ENCODE measurements around the gene PCNP.

PCNP gene

DNA sequence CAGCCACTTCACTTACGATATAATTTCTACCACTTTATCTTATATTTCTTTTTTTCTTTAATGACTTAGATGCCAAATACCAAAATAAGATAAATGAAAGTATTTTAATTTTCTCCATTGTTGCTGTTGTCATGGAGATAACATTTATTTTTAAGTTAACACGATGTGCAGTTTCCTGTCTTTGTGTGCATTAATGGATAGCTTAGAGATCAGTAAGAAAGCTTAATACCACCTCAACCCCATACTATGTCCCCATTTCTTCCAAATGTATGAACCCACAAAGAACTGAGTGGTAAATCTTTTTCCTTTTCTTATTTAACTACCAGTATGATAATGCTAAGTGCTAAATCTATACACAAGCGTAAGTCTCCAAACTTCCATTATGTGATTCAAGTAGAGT, 17.1 kb downstream of the PCNP start:
- TF ChIP-seq POLR2AphosphoS5 (IDR thresholded peaks at IDR 0.05; ENCODE audit: low read depth, low read length) (no peak), TAF1 (IDR thresholded peaks at IDR 0.05; ENCODE audit: borderline replicate concordance, insufficient read depth, low read length) (no peak), SIN3A (IDR thresholded peaks at IDR 0.05; ENCODE audit: borderline replicate concordance, insufficient read depth, low read length) (no peak), FOXP2 (optimal IDR thresholded peaks at IDR 0.05; ENCODE audit: borderline replicate concordance, extremely low read depth, extremely low read length, insufficient read depth) (no peak)
- TF ChIP-seq, protein P1, sequence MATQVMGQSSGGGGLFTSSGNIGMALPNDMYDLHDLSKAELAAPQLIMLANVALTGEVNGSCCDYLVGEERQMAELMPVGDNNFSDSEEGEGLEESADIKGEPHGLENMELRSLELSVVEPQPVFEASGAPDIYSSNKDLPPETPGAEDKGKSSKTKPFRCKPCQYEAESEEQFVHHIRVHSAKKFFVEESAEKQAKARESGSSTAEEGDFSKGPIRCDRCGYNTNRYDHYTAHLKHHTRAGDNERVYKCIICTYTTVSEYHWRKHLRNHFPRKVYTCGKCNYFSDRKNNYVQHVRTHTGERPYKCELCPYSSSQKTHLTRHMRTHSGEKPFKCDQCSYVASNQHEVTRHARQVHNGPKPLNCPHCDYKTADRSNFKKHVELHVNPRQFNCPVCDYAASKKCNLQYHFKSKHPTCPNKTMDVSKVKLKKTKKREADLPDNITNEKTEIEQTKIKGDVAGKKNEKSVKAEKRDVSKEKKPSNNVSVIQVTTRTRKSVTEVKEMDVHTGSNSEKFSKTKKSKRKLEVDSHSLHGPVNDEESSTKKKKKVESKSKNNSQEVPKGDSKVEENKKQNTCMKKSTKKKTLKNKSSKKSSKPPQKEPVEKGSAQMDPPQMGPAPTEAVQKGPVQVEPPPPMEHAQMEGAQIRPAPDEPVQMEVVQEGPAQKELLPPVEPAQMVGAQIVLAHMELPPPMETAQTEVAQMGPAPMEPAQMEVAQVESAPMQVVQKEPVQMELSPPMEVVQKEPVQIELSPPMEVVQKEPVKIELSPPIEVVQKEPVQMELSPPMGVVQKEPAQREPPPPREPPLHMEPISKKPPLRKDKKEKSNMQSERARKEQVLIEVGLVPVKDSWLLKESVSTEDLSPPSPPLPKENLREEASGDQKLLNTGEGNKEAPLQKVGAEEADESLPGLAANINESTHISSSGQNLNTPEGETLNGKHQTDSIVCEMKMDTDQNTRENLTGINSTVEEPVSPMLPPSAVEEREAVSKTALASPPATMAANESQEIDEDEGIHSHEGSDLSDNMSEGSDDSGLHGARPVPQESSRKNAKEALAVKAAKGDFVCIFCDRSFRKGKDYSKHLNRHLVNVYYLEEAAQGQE (IDR thresholded peaks at IDR 0.05; ENCODE audit: insufficient read depth in 1 of 2, low read depth in 2 of 2, low read length in 2 of 2), result no peak

DNA sequence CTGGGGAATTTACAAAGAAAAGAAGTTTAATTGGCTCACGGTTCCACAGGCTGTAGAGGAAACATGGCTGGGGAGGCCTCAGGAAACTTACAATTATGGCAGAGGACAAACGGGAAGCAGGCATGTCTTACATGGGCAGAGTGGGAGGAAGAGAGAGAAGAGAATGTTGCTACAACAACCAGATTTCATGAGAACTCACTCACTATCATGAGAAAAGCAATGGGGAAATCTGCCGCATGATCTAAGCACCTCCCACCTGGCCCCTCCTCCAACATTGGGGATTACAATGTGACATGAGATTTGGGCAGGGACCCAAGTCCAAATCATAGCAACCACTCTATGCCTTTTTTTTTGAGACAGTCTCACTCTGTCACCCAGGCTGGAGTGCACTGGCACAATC, 28.8 kb downstream of the PCNP start:
- TF ChIP-seq, protein P1 (IDR thresholded peaks at IDR 0.05; ENCODE audit: insufficient read depth in 1 of 2, low read depth in 2 of 2, low read length in 2 of 2), result no peak
- TF ChIP-seq FOXP2 (optimal IDR thresholded peaks at IDR 0.05; ENCODE audit: borderline replicate concordance, extremely low read depth, extremely low read length, insufficient read depth) (no peak), SIN3A (IDR thresholded peaks at IDR 0.05; ENCODE audit: borderline replicate concordance, insufficient read depth, low read length) (no peak), TAF1 (IDR thresholded peaks at IDR 0.05; ENCODE audit: borderline replicate concordance, insufficient read depth, low read length) (no peak), POLR2AphosphoS5 (IDR thresholded peaks at IDR 0.05; ENCODE audit: low read depth, low read length) (no peak)

DNA sequence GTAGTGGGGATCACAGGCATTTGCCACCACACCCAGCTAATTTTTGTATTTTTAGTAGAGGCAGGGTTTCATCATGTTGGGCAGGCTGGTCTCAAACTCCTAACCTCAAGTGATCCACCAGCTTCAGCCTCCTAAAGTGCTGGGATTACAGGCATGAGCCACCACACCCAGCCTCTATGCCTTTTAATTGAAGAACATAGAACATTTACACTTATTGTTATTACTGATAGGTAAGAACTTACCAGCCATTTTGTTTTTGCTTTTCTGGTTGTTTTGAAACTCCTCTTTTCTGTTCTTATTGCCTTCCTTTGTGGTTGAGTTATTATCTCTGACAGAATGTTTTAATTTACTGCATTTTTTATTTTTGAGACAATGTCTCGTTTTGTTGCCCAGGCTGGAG, 29.2 kb downstream of the PCNP start:
- TF ChIP-seq FOXP2 (optimal IDR thresholded peaks at IDR 0.05; ENCODE audit: borderline replicate concordance, extremely low read depth, extremely low read length, insufficient read depth) (no peak), POLR2AphosphoS5 (IDR thresholded peaks at IDR 0.05; ENCODE audit: low read depth, low read length) (no peak), TAF1 (IDR thresholded peaks at IDR 0.05; ENCODE audit: borderline replicate concordance, insufficient read depth, low read length) (no peak), SIN3A (IDR thresholded peaks at IDR 0.05; ENCODE audit: borderline replicate concordance, insufficient read depth, low read length) (no peak)
- TF ChIP-seq, protein P1 (IDR thresholded peaks at IDR 0.05; ENCODE audit: insufficient read depth in 1 of 2, low read depth in 2 of 2, low read length in 2 of 2), result no peak

DNA sequence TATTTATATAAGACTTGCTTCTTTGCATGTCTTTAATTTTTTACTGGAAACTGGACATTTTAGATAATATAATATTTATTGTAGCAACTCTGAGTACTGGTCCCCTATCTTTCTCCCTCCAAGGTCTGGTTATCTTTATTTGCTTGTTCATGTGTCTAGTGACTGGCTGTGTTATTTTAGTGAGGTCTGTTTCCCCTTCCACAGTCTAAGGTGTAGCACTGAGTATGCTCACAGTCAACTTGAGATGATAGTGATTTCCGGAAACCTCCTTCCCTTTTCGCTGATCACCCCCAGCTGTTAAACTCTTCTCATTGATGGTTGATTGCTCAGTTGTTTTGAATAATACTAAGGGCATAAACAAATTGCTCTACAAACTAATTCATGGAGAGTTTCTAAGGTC, 37.0 kb downstream of the PCNP start:
- TF ChIP-seq POLR2AphosphoS5 (IDR thresholded peaks at IDR 0.05; ENCODE audit: low read depth, low read length) (no peak), FOXP2 (optimal IDR thresholded peaks at IDR 0.05; ENCODE audit: borderline replicate concordance, extremely low read depth, extremely low read length, insufficient read depth) (no peak), TAF1 (IDR thresholded peaks at IDR 0.05; ENCODE audit: borderline replicate concordance, insufficient read depth, low read length) (no peak), SIN3A (IDR thresholded peaks at IDR 0.05; ENCODE audit: borderline replicate concordance, insufficient read depth, low read length) (no peak)
- TF ChIP-seq, protein P1 (IDR thresholded peaks at IDR 0.05; ENCODE audit: insufficient read depth in 1 of 2, low read depth in 2 of 2, low read length in 2 of 2), result no peak

DNA sequence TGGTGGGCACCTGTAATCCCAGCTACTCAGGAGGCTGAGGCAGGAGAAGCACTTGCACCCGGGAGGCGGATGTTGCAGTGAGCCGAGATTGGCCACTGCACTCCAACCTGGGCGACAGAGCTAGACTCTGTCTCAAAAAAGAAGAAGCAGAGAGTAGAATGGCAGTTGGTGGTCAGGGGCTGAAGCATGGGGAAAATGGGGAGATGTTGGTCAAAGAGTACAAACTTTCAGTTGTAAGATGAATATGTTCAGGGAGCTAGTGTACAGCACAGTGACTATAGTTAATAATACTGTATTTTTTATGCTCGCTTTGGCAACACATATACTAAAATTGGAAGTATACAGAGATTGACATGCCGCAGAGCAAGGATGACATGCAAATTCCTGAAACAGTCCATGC, 41.5 kb downstream of the PCNP start:
- no peak for TF ChIP-seq FOXP2 (optimal IDR thresholded peaks at IDR 0.05; ENCODE audit: borderline replicate concordance, extremely low read depth, extremely low read length, insufficient read depth)
- TF ChIP-seq, protein P1 (IDR thresholded peaks at IDR 0.05; ENCODE audit: insufficient read depth in 1 of 2, low read depth in 2 of 2, low read length in 2 of 2), result no peak
- no peak for TF ChIP-seq TAF1 (IDR thresholded peaks at IDR 0.05; ENCODE audit: borderline replicate concordance, insufficient read depth, low read length)
- TF ChIP-seq POLR2AphosphoS5 (IDR thresholded peaks at IDR 0.05; ENCODE audit: low read depth, low read length), result no peak
- no peak for TF ChIP-seq SIN3A (IDR thresholded peaks at IDR 0.05; ENCODE audit: borderline replicate concordance, insufficient read depth, low read length)
